Measurements from ENCODE around the gene MRTFA.

DNA sequence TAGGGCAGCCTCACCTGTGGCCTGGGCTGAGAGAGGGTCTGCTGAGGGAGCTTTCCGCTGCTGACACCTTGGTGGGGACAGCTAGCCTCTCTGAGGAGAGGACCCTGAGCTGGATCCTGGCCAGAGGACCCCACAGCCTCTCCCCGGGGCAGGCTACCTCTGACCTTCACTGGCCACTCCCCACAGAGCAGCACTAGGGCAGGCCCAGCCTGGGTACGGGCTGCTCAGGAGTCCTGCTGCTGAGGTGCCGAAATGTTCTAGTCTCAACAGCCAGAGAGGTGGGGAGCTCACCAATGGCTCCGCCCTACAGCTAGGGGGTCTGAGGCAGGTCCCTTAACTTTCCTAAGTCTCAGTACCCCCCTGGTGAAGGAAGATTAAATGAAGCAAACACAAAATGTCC, 218.6 kb downstream of the MRTFA start:
- TF ChIP-seq, protein P1, sequence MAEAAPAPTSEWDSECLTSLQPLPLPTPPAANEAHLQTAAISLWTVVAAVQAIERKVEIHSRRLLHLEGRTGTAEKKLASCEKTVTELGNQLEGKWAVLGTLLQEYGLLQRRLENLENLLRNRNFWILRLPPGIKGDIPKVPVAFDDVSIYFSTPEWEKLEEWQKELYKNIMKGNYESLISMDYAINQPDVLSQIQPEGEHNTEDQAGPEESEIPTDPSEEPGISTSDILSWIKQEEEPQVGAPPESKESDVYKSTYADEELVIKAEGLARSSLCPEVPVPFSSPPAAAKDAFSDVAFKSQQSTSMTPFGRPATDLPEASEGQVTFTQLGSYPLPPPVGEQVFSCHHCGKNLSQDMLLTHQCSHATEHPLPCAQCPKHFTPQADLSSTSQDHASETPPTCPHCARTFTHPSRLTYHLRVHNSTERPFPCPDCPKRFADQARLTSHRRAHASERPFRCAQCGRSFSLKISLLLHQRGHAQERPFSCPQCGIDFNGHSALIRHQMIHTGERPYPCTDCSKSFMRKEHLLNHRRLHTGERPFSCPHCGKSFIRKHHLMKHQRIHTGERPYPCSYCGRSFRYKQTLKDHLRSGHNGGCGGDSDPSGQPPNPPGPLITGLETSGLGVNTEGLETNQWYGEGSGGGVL (CRISPR knock-in tag; IDR thresholded peaks at IDR 0.05), result no peak
- no peak for TF ChIP-seq ATF1 (CRISPR knock-in tag; IDR thresholded peaks at IDR 0.05)
- TF ChIP-seq ATF1 (tag; IDR thresholded peaks at IDR 0.05), result no peak
- TF ChIP-seq, protein P2, sequence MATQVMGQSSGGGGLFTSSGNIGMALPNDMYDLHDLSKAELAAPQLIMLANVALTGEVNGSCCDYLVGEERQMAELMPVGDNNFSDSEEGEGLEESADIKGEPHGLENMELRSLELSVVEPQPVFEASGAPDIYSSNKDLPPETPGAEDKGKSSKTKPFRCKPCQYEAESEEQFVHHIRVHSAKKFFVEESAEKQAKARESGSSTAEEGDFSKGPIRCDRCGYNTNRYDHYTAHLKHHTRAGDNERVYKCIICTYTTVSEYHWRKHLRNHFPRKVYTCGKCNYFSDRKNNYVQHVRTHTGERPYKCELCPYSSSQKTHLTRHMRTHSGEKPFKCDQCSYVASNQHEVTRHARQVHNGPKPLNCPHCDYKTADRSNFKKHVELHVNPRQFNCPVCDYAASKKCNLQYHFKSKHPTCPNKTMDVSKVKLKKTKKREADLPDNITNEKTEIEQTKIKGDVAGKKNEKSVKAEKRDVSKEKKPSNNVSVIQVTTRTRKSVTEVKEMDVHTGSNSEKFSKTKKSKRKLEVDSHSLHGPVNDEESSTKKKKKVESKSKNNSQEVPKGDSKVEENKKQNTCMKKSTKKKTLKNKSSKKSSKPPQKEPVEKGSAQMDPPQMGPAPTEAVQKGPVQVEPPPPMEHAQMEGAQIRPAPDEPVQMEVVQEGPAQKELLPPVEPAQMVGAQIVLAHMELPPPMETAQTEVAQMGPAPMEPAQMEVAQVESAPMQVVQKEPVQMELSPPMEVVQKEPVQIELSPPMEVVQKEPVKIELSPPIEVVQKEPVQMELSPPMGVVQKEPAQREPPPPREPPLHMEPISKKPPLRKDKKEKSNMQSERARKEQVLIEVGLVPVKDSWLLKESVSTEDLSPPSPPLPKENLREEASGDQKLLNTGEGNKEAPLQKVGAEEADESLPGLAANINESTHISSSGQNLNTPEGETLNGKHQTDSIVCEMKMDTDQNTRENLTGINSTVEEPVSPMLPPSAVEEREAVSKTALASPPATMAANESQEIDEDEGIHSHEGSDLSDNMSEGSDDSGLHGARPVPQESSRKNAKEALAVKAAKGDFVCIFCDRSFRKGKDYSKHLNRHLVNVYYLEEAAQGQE (IDR thresholded peaks at IDR 0.05; ENCODE audit: borderline replicate concordance), result no peak
- TF ChIP-seq, protein P2 (CRISPR knock-in tag; IDR thresholded peaks at IDR 0.05; ENCODE audit: low read depth), result no peak
